ENCODE measurements around the gene SULF2.

- TF ChIP-seq YY1 (IDR thresholded peaks at IDR 0.05) (no peak), CTCF (IDR thresholded peaks at IDR 0.05; ENCODE audit: low read depth, low read length, missing input control) (no peak), TAF1 (conservative IDR thresholded peaks at IDR 0.05) (no peak), RAD21 (IDR thresholded peaks at IDR 0.05) (no peak), JUND (IDR thresholded peaks at IDR 0.05) (no peak), MAX (IDR thresholded peaks at IDR 0.05) (no peak)
Observed at GRCh38 chr20:47704746-47705496, 80.4 kb downstream of the SULF2 start.
